NCI-H524 (cell line): Measurements from ENCODE around the gene FBXL17.
"Not testable (repeated sequence)": the region's sequence is repeated elsewhere in the genome, so short reads cannot be mapped to it uniquely, and the experiment has no call there.

ENCODE experiments used
- DNase-seq, 2 experiments: peaks; one replicate each; lab custom pipeline; 2025; lab: John Stamatoyannopoulos, UW

The FBXL17 gene

GRCh38 chr5:108303611-108304010, 78.3 kb downstream of the FBXL17 start:
- DNase-seq: no peak

- DNase-seq: no peak
Measured at GRCh38 chr5:108303086-108303485, 78.8 kb downstream of the FBXL17 start.

- no peak for DNase-seq
Measured at GRCh38 chr5:108297042-108297601, 84.8 kb downstream of the FBXL17 start.

- DNase-seq: no peak
Measured at GRCh38 chr5:108295578-108296368, 86.1 kb downstream of the FBXL17 start.

DNA sequence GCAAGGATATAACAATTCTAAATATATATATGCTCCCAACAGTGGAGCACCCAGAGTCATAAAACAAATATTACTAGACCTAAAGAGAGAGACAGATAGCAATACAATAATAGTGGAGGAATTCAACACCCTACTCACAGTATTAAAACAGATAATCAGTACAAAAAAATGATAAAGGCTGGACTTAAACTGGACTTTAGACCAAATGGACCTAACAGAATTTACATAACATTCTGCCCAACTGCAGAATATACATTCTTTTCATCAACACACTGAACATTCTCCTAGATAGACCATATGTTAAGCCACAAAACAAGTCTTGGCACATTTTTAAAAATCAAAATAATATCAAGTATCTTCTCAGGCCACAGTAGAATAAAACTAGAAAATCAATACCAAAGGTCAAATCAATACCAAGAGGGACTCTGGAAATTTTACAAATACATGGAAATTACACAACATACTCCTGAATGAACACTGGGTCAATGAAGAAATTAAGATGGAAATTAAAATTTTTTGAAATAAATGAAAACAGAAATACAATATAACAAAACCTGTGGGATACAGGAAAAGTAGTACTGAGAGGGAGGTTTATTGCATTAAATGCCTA, 100.8 kb downstream of the FBXL17 start:
- DNase-seq: no peak

GRCh38 chr5:108280248-108280647, 101.7 kb downstream of the FBXL17 start:
- DNase-seq: no peak

GRCh38 chr5:108278285-108279240, 103.3 kb downstream of the FBXL17 start:
- no peak for DNase-seq

GRCh38 chr5:108276187-108277050, 105.5 kb downstream of the FBXL17 start:
- no peak for DNase-seq

DNA sequence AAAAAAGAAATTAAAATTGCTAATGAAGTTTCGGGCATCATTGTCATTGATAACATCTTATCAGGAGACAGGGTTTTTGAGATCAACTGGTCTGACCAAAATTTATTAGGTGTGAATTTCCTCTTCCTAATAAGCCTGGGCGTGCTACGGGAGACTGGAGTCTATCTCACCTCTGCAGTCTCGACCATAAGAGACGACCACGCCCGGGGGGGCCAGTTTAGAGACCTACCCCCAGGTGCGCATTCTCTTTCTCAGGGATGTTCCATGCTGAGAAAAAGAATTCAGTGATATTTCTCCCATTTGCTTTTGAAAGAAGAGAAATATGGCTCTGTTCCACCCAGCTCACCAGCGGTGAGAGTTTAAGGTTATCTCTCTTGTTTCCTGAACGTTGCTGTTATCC, 107.8 kb downstream of the FBXL17 start:
- not testable (repeated sequence) for DNase-seq

DNA sequence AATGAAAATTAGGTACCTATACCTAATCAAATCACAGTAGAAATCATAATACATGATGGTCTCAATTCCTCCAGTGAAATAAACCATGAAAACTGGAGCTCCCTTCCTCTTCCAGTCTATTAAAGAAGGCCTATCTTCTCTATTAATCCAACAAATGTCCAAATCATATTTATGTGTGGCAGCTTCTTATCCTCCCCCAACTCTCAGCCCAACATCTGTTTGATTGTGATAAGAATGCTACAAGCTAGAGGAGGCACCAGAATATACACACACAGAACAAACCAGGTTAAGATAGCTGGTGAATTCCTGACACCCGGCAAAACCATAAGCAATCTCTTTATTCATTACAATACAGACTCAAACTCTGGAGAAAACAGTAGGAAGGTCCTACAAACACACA, 110.8 kb downstream of the FBXL17 start:
- DNase-seq: no peak

- DNase-seq: no peak
Measured at GRCh38 chr5:108266242-108266641, 115.7 kb downstream of the FBXL17 start.

DNA sequence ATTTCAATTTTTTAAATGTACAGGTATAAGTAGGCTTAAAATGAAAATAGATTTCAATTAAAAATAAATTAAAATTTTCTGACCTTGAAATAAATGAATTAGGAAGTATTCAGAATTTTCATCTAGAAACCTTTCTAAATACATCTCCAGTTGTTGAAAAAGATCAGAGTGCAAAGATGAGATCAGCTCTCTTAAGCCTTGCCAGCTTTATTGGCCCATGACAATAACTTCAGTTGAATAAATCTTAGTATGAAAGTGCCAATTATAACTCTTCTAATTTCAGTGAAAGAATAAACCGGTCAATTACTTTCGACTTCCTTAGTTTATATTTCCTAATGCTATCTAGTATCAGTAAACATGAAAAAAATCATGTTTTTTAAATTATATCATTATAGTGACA, 117.4 kb downstream of the FBXL17 start:
- no peak for DNase-seq

DNA sequence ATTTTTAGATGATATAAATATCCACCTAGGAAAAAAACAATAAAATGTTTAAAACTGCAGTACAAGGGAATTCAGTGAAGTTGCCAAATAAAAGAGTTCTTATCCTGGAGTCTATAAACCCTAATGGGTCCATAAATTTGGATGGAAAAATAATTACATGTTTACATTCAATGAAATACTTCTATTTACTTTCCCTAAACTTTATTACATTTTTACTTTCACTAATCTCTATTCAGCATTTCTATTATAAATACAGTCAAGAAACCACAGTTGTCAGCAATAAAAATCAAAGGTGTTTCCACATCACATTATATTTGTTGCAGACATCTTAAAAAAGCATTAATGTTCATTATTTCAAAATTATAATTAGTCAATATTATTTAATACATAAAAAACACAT, 118.6 kb downstream of the FBXL17 start:
- no peak for DNase-seq

DNA sequence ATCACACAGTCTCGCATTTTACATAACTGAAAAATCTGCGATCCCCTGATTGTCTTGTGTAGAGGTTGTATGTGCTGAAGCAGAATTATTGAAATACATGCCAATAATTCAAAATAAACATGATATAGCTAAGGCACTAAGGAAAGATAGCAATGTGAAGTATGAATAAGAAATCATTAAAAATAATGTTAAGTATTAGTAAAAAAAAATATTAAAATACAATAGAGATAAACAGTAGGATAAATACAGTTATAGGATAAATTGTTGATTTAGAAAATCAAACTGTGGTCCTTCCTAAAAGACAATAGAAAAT, 121.1 kb downstream of the FBXL17 start:
- no peak for DNase-seq

DNA sequence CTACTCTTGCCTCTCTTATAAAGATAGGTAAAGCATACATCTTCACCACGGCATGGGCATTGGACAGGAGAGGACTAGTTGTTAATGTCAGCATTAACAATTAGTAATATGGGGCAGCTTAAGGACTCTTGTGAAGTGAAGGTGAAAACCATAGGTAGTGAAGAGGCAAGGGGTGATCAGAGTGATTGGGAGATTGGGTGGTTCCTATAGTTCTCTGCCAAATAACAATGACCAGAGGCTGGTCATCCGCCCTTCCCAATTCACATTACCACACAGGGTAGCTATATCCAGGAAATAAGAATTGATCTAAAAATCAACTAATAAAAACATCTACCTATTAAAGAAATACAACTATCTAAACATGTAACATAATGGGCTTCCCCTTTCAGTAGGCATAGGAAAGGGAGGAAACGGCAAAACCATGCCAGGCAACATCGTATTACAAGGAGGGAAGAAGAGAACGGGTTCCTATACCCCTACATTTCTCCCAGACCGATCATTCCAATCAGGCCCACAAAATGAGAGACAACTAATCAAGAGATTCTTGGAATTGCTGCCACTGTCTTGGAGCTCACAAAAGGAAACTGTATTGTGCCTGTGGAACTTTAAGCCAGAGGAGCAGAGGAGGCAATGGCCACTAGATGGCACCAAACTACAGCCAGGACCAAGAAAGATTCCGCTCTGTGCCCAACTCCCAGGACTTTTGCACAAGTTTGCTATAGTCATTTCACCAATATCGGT, 121.6 kb downstream of the FBXL17 start:
- peak; percentile 23 to 63 for DNase-seq

GRCh38 chr5:108259306-108259705, 122.6 kb downstream of the FBXL17 start:
- no peak for DNase-seq

DNA sequence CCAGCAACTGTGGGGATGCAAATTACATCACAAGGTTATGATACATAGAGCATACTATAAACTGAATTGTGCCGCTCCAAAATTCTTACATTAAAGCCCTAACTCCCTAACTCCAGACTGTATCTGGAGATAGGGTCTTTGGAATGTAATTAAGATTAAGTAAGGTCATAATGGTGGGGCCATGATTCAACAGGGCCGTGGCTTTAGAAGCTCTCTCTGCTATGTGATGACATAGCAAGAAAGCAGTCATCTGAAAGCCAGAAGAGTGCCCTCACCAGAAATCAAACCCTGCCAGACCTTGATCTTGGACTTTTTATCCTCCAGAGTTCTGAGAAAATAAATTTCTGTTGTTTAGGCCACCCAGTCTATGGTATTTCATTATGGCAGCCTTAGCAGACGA, 123.9 kb downstream of the FBXL17 start:
- no peak for DNase-seq

DNA sequence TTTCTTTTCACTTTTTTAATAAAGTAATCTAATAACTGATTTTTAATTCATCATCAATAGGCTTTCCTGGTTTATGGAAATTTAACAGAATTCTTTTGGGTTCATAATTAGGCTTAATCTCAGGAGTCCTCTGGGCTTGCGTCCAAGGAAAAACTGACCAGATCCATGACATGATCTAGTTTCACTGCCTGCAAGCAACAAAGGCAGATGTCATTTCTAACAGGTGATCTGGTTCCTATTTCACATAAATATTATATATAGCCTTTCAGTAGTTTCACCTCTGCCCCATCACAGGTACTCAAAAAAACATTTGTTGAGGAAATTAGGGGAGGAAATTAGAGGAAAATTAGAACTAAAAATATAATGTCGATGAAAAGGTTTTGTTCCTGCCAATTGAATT, 126.4 kb downstream of the FBXL17 start:
- peak; percentile 1 to 72 for DNase-seq

- no peak for DNase-seq
Measured at GRCh38 chr5:108251350-108251749, 130.5 kb downstream of the FBXL17 start.

DNA sequence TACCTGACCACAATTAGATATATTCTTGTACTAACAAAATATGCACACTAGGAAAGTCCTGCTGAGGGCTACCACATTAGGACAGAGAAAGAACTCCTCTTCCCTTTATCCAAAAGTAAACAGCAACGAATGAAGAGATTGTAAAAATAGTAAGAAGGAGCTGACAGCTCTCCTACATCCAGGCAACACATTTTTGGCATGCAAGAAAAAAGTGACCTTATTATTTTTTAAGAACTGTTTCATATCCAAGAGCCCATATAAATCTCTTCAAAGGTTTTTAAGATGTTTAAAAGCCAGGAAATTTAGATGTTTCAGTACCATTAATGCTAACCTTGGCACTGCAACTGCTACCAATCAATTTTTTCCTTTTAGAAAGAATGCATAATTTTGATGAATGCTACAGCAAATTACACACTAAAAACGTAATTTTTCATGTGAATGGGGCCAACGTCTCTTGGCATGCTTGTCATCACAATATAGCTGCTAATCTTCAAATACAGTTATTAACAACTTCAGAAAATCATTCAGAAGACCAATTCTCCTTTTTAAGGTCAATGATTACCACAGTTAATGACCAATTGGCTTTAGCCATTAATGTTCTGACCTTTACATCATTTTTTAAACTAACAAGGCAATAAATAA, 132.0 kb downstream of the FBXL17 start:
- DNase-seq: no peak
